Psoas muscle (tissue), 8 donors: ENCODE measurements around the gene ZNF329. TPM values are rescaled to one million over a fixed set of nuclear protein-coding genes. Genes with fewer than 3 reads are reported as not detected.
A peak's percentile ranks its signal among the peaks of the same experiment; 100 is the strongest.

Experiments
- ATAC-seq, 4 donors: fragments of 200-7000 bp; cut with Tn5 transposase; one replicate each; pipeline ENCODE4 v1.9.1; 2020; ENCODE audit warnings: moderate library complexity in 3 of 4, mild to moderate bottlenecking in 2 of 4
- DNase-seq, 2 donors: peaks; one replicate each; pipeline ENCODE4 v3.0.0-alpha.2; 2020
- H3K27ac ChIP-seq: fragments of 200-600 bp; one replicate; pipeline ENCODE4 v1.8.0; 2022
- H3K27me3 ChIP-seq, 3 donors: fragments of 200-600 bp in 1 of 3; one replicate each; pipeline versions ENCODE4 v1.6.1 to v1.8.0; 2013 to 2022; ENCODE audit warnings: low read length in 2 of 3, mild to moderate bottlenecking in 2 of 3, moderate library complexity in 1 of 3; ENCODE audit not compliant: insufficient read depth in 3 of 3
- H3K36me3 ChIP-seq, 2 donors: fragments of 200-600 bp in 1 of 2; one replicate each; pipeline versions ENCODE4 v1.6.1 to v1.8.0; 2013 to 2022; ENCODE audit warnings: low read depth in 1 of 2, mild to moderate bottlenecking in 1 of 2, moderate library complexity in 1 of 2; ENCODE audit not compliant: insufficient read depth in 1 of 2
- H3K4me1 ChIP-seq: fragments of 200-600 bp; one replicate; pipeline ENCODE4 v1.8.0; 2022
- H3K4me3 ChIP-seq: fragments of 200-600 bp; one replicate; pipeline ENCODE4 v1.8.0; 2022; ENCODE audit warnings: mild to moderate bottlenecking
- H3K9me3 ChIP-seq: fragments of 200-600 bp; one replicate; pipeline ENCODE4 v1.8.0; 2022
- WGBS, 3 donors: extraction: QIAGEN DNeasy Blood & Tissue Kit; methylation state at CpG; one replicate each; pipeline versions ENCODE4 v1.1.6 to v1.1.7; 2013; 5-methylcytosine and 5-hydroxymethylcytosine counted together
- intact Hi-C, 2 donors: fragments of 100-400 bp; cut with DNase I; formaldehyde crosslinking; loops; one replicate each; pipeline versions ENCODE4 v1.11.0 to v1.14.2; 2022
- polyA plus RNA-seq, 3 donors: library from polyadenylated mRNA; stranded (reverse); fragments of 200-250 nt; gene quantifications; one replicate each; pipeline ENCODE4 v1.2.3, GENCODE V29; 2013
- total RNA-seq, 4 donors: library from RNA; stranded (reverse); fragmentation: NEBNext Ultra II Directional in 2 of 4; extraction: Animal tissue kit (Norgen Biotek cat#: 25700) in 2 of 4; gene quantifications; one replicate each; pipeline versions ENCODE4 v1.2.1 to v1.2.4, GENCODE V29; 2021 to 2023
- TF ChIP-seq, protein P1 (sequence below): fragments of 200-600 bp; IDR thresholded peaks from one replicate; pipeline ENCODE4 v1.8.0; 2022; ENCODE audit warnings: antibody characterized with exemption
- donor health status: healthy with polysubstance abuse.
- donor health status: DM: no; HTN: no; CAD: no; lungs with moderate emphysema.
- donor health status: Bipolar disorder and iron deficiency.
- donor health status: healthy.
- donor health status: DM: yes; HTN: yes; CAD: no.
- donor health status: DM: no; HTN: no; CAD: no.
- donor health status: DM: no; HTN: no; CAD: no.
- donor health status: DM: yes; HTN: yes; CAD: no.

Gene ZNF329
- total and polyA plus RNA-seq, 7 donors: 0.79 to 5.7 (median 1.9) TPM

DNA sequence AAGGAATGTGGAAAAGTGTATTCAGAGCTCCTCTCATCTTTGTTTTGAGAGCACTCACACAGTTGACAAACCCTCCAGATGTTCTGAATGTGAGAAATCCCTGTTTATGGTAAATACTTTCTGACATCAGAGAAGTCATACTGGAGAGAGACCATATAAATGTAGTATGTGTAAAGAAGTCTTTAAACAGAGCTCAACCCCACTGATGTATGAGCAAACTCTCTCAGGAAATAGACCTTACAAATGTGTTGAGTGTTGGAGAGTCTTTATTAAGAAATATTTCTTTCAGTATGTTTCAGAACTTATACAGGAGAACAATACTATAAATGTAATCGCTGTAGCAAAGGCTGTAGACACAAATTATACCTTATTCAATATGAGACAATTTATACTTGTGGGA is 15.7 kb upstream of the ZNF329 start:
- 77 to 94% (median 89%) methylated on average over 1 of the region's 1 CpG for whole genome bisulfite sequencing, 3 donors
- intact Hi-C loops: no loop called here
- Histone ChIP-seq H3K27me3 (no peaks in the 10 kb centered on the region), H3K36me3 (no peaks in the 10 kb centered on the region), H3K4me3 (no peak overlapping the region), H3K9me3 (peaks cover 77% of the 10 kb centered on the region), H3K4me1 (no peaks in the 10 kb centered on the region), H3K27ac (no peak overlapping the region)
- TF ChIP-seq, protein P1, sequence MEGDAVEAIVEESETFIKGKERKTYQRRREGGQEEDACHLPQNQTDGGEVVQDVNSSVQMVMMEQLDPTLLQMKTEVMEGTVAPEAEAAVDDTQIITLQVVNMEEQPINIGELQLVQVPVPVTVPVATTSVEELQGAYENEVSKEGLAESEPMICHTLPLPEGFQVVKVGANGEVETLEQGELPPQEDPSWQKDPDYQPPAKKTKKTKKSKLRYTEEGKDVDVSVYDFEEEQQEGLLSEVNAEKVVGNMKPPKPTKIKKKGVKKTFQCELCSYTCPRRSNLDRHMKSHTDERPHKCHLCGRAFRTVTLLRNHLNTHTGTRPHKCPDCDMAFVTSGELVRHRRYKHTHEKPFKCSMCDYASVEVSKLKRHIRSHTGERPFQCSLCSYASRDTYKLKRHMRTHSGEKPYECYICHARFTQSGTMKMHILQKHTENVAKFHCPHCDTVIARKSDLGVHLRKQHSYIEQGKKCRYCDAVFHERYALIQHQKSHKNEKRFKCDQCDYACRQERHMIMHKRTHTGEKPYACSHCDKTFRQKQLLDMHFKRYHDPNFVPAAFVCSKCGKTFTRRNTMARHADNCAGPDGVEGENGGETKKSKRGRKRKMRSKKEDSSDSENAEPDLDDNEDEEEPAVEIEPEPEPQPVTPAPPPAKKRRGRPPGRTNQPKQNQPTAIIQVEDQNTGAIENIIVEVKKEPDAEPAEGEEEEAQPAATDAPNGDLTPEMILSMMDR: no peak
- DNase-seq (no peak), ATAC-seq (no peak)

DNA sequence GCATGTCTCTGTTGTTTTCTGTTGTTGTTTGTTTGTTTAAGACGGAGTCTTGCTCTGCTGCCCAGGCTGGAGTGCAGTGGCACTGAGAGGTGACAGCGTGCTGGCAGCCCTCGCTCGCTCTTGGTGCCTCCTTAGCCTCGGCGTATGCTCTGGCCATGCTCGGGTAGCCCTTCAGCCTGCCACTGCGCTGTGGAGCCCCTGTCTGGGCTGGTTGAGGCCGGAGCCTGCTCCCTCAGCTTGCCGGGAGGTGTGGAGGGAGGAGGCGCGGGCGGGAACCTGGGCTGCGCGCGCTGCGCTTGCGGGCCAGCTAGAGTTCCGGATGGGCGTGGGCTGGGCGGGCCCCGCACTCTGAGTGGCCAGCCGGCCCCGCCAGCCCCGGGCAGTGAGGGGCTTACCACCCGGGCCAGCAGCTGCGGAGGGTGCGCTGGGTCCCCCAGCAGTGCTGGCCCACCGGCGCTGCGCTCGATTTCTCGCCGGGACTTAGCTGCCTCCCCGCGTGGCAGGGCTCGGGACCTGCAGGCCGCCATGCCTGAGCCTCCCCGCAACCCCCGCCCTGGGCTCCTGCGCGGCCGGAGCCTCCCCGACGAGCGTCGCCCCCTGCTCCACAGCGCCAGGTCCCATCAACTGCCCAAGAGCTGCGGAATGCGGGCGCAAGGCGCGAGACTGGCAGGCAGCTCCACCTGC is 6.6 kb upstream of the ZNF329 start:
- no peak for DNase-seq
- no peaks in the 10 kb centered on the region for H3K36me3 ChIP-seq
- peaks cover 0 to 4% (median 0%) of the 10 kb centered on the region in 3 donors for H3K27me3 ChIP-seq
- TF ChIP-seq, protein P1: no peak
- WGBS, 3 donors: 91 to 94% (median 92%) methylated on average over 43 to 53 of the region's 53 CpGs
- intact Hi-C loops: loop anchor here (10.0 kb wide), 2 partner anchors 412 to 422 kb away; partner anchors contain the start of gene ZNF776 (in 1 of the 2)
- peaks cover 4% of the 10 kb centered on the region for H3K4me1 ChIP-seq
- ATAC-seq: no peak
- no peak overlapping the region for H3K27ac ChIP-seq
- H3K4me3 ChIP-seq: no peak overlapping the region
- peaks cover 19% of the 10 kb centered on the region for H3K9me3 ChIP-seq

DNA sequence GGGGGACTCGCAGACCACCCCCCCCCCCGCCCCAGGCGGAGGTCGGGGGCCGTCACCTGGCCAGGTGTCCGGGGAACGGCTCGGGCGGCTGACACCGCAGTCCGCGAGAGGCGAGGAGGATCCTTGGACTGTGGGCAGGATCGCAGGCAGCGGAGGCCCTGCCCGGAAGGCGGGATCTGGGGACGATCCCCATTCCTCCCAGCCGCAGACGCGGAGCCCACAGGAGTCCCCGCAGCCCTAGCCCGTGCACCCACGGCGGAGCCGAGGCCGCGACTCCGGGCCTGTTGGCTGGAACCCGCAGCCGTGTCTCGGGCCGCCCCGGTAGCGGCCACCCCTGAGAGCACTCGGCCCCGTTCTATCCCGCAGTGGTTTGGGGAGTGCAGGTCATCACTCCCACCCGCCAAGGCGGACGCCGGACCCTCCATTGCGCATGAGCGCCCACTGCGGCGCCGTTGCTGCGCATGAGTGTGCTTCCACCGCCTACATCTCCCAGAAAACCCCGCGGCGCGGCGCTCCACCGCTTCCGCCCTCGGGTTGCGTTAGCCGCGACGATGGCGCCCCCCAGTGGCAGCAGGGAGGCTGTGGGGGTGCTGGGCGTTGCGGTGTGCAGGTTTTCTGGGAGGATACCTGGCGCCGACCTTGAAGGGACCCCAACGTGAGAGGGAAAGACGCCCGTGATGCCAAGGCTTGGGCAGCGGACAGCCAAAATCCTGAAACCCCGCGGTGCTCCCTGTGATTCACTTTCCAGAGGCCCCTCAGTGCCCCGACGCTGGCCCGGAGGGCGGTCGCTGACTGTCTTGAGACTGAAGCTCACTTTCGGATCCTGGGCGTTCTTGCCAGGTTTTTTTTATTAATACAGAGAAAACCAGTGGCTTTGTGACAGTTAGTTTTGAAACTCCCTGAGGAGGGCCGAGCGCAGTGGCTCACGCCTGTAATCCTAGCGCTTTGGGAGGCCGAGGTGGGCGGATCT is 4.4 kb upstream of the ZNF329 start:
- WGBS, 3 donors: 2 to 3% (median 2%) methylated on average over 73 to 85 of the region's 85 CpGs
- TF ChIP-seq, protein P1: peak; percentile 89
- Histone ChIP-seq H3K27me3 (peaks cover 0 to 9% (median 0%) of the 10 kb centered on the region in 3 donors), H3K4me3 (peak overlapping the region; percentile 92), H3K9me3 (peaks cover 24% of the 10 kb centered on the region), H3K36me3 (no peaks in the 10 kb centered on the region), H3K27ac (peak overlapping the region; percentile 81), H3K4me1 (peaks cover 4% of the 10 kb centered on the region)
- peak; percentile 96 to 97 for DNase-seq
- ATAC-seq: peak; percentile 96 to 99 (median 98)
- intact Hi-C loops: loop anchor here (2.0 to 10.0 kb wide), 4 partner anchors 132 to 420 kb away; partner anchors contain the start of gene ZNF776 (in 1 of the 2)

DNA sequence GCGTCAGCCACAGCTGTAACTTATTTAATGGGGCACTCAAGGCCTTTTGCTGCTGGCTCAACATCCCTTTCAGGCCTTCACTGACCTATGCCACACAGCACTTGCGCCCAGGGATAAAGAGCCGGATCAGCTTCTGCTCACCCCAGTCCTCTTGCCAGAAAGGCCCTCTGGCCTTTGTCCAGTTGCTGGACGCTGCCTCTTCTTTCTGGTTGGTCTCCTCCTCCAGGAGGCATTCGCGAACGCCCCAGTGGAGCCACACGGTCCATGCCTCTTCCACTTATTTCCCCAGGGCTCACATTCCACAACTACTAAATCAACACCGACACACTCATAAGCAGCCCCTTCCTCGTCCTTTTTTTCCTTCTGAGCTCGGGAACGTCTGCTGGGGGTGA is 3.7 kb upstream of the ZNF329 start:
- Histone ChIP-seq H3K27ac (peak overlapping the region; percentile 81), H3K27me3 (peaks cover 0 to 9% (median 0%) of the 10 kb centered on the region in 3 donors), H3K36me3 (no peaks in the 10 kb centered on the region), H3K4me3 (peak overlapping the region; percentile 92), H3K4me1 (peaks cover 4% of the 10 kb centered on the region), H3K9me3 (peaks cover 27% of the 10 kb centered on the region)
- WGBS, 3 donors: 1 to 2% (median 1%) methylated on average over 12 of the region's 12 CpGs
- DNase-seq (peak; percentile 42 to 57), ATAC-seq (peak in 3 of 4 donors; percentile 19 to 22 (median 19))
- TF ChIP-seq, protein P1: no peak
- intact Hi-C loops: loop anchor here (2.0 to 10.0 kb wide), 4 partner anchors 131 to 419 kb away; partner anchors contain the start of gene ZNF776 (in 1 of the 2)
